22Rv1 (cell line): Measurements from ENCODE around the gene SMCHD1.

Experiments used
- H3K27ac ChIP-seq: fragments of 450-650 bp; 2 replicates; pipeline ENCODE4 v1.5.1; 2017
- CTCF ChIP-seq: fragments of 450-650 bp; IDR thresholded peaks from 2 replicates; pipeline ENCODE4 v1.5.1; 2017; ENCODE audit warnings: mild to moderate bottlenecking
- ZFX ChIP-seq: fragments of 450-650 bp; IDR thresholded peaks from 2 replicates; pipeline ENCODE4 v1.6.1; 2017; ENCODE audit warnings: antibody characterized with exemption, borderline replicate concordance

Gene SMCHD1

GRCh38 chr18:2655178-2655953, at the start of gene SMCHD1:
Gene SMCHD1 (plus strand): TSS chr18:2655726. CDS start chr18:2656076, 350 bp downstream.
- H3K27ac ChIP-seq = peak within 1 kb of the TSS; percentile 97
- TF ChIP-seq CTCF (no peak), ZFX (no peak)

- H3K27ac ChIP-seq = no peak overlapping the region
- no peak for TF ChIP-seq ZFX
- TF ChIP-seq CTCF = no peak
These were observed 49.2 kb upstream of the SMCHD1 start for GRCh38 chr18:2606335-2606734.

- TF ChIP-seq ZFX (no peak), CTCF (no peak)
- H3K27ac ChIP-seq = no peak overlapping the region
These were observed 45.9 kb upstream of the SMCHD1 start for GRCh38 chr18:2609604-2610003.

GRCh38 chr18:2610549-2610948, 45.0 kb upstream of the SMCHD1 start:
- TF ChIP-seq CTCF (no peak), ZFX (no peak)
- H3K27ac ChIP-seq = no peak overlapping the region

- no peak overlapping the region for H3K27ac ChIP-seq
- TF ChIP-seq ZFX (no peak), CTCF (no peak)
These were observed 42.5 kb upstream of the SMCHD1 start for GRCh38 chr18:2612996-2613395.

GRCh38 chr18:2617401-2617998, 38.0 kb upstream of the SMCHD1 start:
- TF ChIP-seq ZFX (no peak), CTCF (no peak)
- H3K27ac ChIP-seq = no peak overlapping the region

- no peak for TF ChIP-seq ZFX
- TF ChIP-seq CTCF = no peak
- no peak overlapping the region for H3K27ac ChIP-seq
These were observed 37.5 kb upstream of the SMCHD1 start for GRCh38 chr18:2618009-2618408.
